ENCODE data around the gene GAB3. TPM values are rescaled to one million over a fixed set of nuclear protein-coding genes. Genes with fewer than 3 reads are reported as not detected.
A peak's percentile ranks its signal among the peaks of the same experiment; 100 is the strongest.

Gene GAB3
- total RNA-seq, 4 donors from 2014 or later: 3.5 to 7.4 (median 5.0) TPM

GRCh38 chrX:154731184-154731583 lies 19.7 kb downstream of the GAB3 start:
- TF ChIP-seq CTCF (IDR thresholded peaks at IDR 0.05) (no peak), POLR2A (IDR thresholded peaks at IDR 0.05) (no peak)
- Histone ChIP-seq H3K36me3 (no peaks in the 10 kb centered on the region), H3K4me1 (peaks cover 0 to 23% (median 0%) of the 10 kb centered on the region in 4 donors), H3K27me3 (no peaks in the 10 kb centered on the region), H3K27ac (peak overlapping the region in 3 of 4 donors; percentile 22 to 85 (median 69)), H3K4me3 (no peak overlapping the region), H3K9me3 (no peaks in the 10 kb centered on the region)
- DNase-seq: no peak

GRCh38 chrX:154730253-154730891 lies 20.5 kb downstream of the GAB3 start:
- peaks cover 0 to 18% (median 0%) of the 10 kb centered on the region in 4 donors for H3K4me1 ChIP-seq
- DNase-seq: no peak
- no peaks in the 10 kb centered on the region for H3K27me3 ChIP-seq
- peak overlapping the region in 3 of 4 donors; percentile 22 to 85 (median 69) for H3K27ac ChIP-seq
- TF ChIP-seq POLR2A (IDR thresholded peaks at IDR 0.05) (no peak), CTCF (IDR thresholded peaks at IDR 0.05) (no peak)
- no peaks in the 10 kb centered on the region for H3K36me3 ChIP-seq
- H3K9me3 ChIP-seq: no peaks in the 10 kb centered on the region
- no peak overlapping the region for H3K4me3 ChIP-seq

GRCh38 chrX:154729439-154729838 lies 21.4 kb downstream of the GAB3 start:
- peaks cover 0 to 14% (median 0%) of the 10 kb centered on the region in 4 donors for H3K4me1 ChIP-seq
- no peaks in the 10 kb centered on the region for H3K9me3 ChIP-seq
- TF ChIP-seq CTCF (IDR thresholded peaks at IDR 0.05): no peak
- no peak for TF ChIP-seq POLR2A (IDR thresholded peaks at IDR 0.05)
- no peak for DNase-seq
- H3K27ac ChIP-seq: peak overlapping the region in 3 of 4 donors; percentile 36 to 85 (median 69)
- no peaks in the 10 kb centered on the region for H3K36me3 ChIP-seq
- no peaks in the 10 kb centered on the region for H3K27me3 ChIP-seq
- H3K4me3 ChIP-seq: no peak overlapping the region

DNA sequence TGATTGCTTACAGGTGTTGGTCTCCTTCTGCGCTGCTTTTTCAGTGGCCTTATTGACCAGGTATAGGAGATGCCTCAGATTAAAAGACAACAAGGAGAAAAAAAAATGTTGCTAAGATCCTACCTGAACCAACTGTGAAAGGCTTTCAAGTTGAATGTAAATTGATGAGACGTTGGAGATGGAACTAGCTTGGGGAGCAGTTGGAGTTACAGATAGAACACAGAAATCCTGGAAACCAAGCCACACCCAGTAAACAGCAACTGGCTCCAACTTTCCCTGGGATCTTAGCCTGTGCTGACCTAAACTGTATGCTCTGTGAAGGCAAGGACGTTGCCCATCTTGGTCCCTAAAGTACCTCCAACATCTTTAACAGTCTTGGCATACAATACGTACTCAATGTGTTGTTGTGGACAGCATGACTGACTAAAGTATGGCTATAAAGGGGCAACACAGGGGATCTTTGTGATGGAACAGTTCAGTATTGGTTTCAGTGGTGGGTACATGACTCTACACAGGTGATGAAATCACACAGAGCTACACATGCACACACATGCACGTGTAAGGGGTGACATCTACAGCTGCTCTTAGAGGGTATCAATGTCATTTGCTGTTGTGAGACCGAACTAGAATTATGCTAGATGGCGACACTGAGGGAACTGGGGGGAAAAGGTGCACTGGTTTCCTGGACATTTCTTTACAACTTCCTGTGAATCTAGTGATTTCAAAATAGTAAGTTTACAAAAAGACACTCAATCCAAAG lies 22.3 kb downstream of the GAB3 start:
- DNase-seq: no peak
- Histone ChIP-seq H3K4me1 (peaks cover 0 to 14% (median 0%) of the 10 kb centered on the region in 4 donors), H3K27me3 (no peaks in the 10 kb centered on the region), H3K27ac (peak overlapping the region in 3 of 4 donors; percentile 12 to 85 (median 63)), H3K36me3 (no peaks in the 10 kb centered on the region), H3K4me3 (no peak overlapping the region), H3K9me3 (no peaks in the 10 kb centered on the region)
- TF ChIP-seq POLR2A (IDR thresholded peaks at IDR 0.05): no peak
- no peak for TF ChIP-seq CTCF (IDR thresholded peaks at IDR 0.05)

- DNase-seq: no peak
- Histone ChIP-seq H3K9me3 (no peaks in the 10 kb centered on the region), H3K27ac (peak overlapping the region in 2 of 4 donors; percentile 63 to 85), H3K4me3 (no peak overlapping the region), H3K27me3 (no peaks in the 10 kb centered on the region), H3K4me1 (peaks cover 0 to 14% (median 0%) of the 10 kb centered on the region in 4 donors), H3K36me3 (no peaks in the 10 kb centered on the region)
- TF ChIP-seq CTCF (IDR thresholded peaks at IDR 0.05) (no peak), POLR2A (IDR thresholded peaks at IDR 0.05) (no peak)
Observed at GRCh38 chrX:154727871-154728270, 23.0 kb downstream of the GAB3 start.
